Ishikawa (cell line): Measurements from ENCODE around the gene RPRML.

Experiments
- CEBPB ChIP-seq: IDR thresholded peaks from 2 replicates; pipeline ENCODE4 v1.6.1; 2012
- CREB1 ChIP-seq: IDR thresholded peaks from 2 replicates; pipeline ENCODE4 v1.6.1; 2012; ENCODE audit warnings: low read depth
- EGR1 ChIP-seq: IDR thresholded peaks from 2 replicates; pipeline ENCODE4 v1.6.1; 2012
- EP300 ChIP-seq: IDR thresholded peaks from 2 replicates; pipeline ENCODE4 v1.6.1; 2012; ENCODE audit warnings: borderline replicate concordance
- FOXM1 ChIP-seq: IDR thresholded peaks from 2 replicates; pipeline ENCODE4 v1.6.1; 2012; ENCODE audit warnings: low read depth, borderline replicate concordance
- MAX ChIP-seq: IDR thresholded peaks from 2 replicates; pipeline ENCODE4 v1.6.1; 2012
- NFIC ChIP-seq: IDR thresholded peaks from 2 replicates; pipeline ENCODE4 v1.6.1; 2012
- RAD21 ChIP-seq: IDR thresholded peaks from 2 replicates; pipeline ENCODE4 v1.6.1; 2012; ENCODE audit warnings: low read depth
- REST ChIP-seq: IDR thresholded peaks from 2 replicates; pipeline ENCODE4 v1.6.1; 2012; ENCODE audit warnings: low read depth, mild to moderate bottlenecking
- TAF1 ChIP-seq: IDR thresholded peaks from 2 replicates; pipeline ENCODE4 v1.6.1; 2012; ENCODE audit warnings: low read depth, mild to moderate bottlenecking
- TCF12 ChIP-seq: IDR thresholded peaks from 2 replicates; pipeline ENCODE4 v1.6.1; 2012; ENCODE audit warnings: low read depth
- TEAD4 ChIP-seq: IDR thresholded peaks from 2 replicates; pipeline ENCODE4 v1.6.1; 2012
- USF1 ChIP-seq: IDR thresholded peaks from 2 replicates; pipeline ENCODE4 v1.6.1; 2012
- YY1 ChIP-seq: IDR thresholded peaks from 2 replicates; pipeline ENCODE4 v1.6.1; 2012; ENCODE audit warnings: low read depth
- ZBTB7A ChIP-seq: IDR thresholded peaks from 2 replicates; pipeline ENCODE4 v1.6.1; 2012; ENCODE audit warnings: low read depth

The RPRML gene

GRCh38 chr17:46979147-46979863 lies at the start of gene RPRML:
TSS of gene RPRML (minus strand) at chr17:46979253. CDS start at chr17:46979007, 246 bp downstream.
- TF ChIP-seq USF1 (no peak), TCF12 (no peak), CEBPB (no peak), MAX (no peak), RAD21 (no peak), NFIC (no peak), TEAD4 (no peak)

- TF ChIP-seq NFIC (no peak), TEAD4 (no peak), ZBTB7A (no peak), EGR1 (no peak), TAF1 (no peak), EP300 (no peak), CEBPB (no peak), REST (no peak), MAX (no peak), CREB1 (no peak), RAD21 (no peak), USF1 (no peak)
These were observed 34.3 kb upstream of the RPRML start for GRCh38 chr17:47013341-47013740.

GRCh38 chr17:47012457-47012856 lies 33.4 kb upstream of the RPRML start:
- no peak for TF ChIP-seq REST
- TF ChIP-seq TEAD4, result no peak
- TF ChIP-seq ZBTB7A, result no peak
- no peak for TF ChIP-seq CREB1

- TF ChIP-seq ZBTB7A, result no peak
- TF ChIP-seq TEAD4, result no peak
- TF ChIP-seq MAX, result no peak
- no peak for TF ChIP-seq NFIC
- no peak for TF ChIP-seq USF1
- TF ChIP-seq TCF12, result no peak
- no peak for TF ChIP-seq YY1
- TF ChIP-seq FOXM1, result no peak
- no peak for TF ChIP-seq RAD21
- TF ChIP-seq CREB1, result no peak
- no peak for TF ChIP-seq EP300
- TF ChIP-seq REST, result no peak
- TF ChIP-seq CEBPB, result no peak
- no peak for TF ChIP-seq TAF1
These were observed 30.9 kb upstream of the RPRML start for GRCh38 chr17:47009759-47010594.
